Stimulated activated effector memory CD8-positive, alpha-beta T cell treated with anti-CD3 and anti-CD28 coated beads, Interleukin-12 subunit alpha, Interleukin-12 subunit beta, amount 100 ng/mL, for 72 hours (primary cell): ENCODE measurements around the gene HSPA12A.

ENCODE experiments used
- ATAC-seq: fragments of 150-1000 bp; cut with Tn5 transposase; 2 replicates; pipeline ENCODE4 v1.10.0; 2021
- DNase-seq, 2 donors: peaks; one replicate each; pipeline ENCODE4 v3.0.0; 2021 to 2022; ENCODE audit warnings: low spot score in 2 of 2
- H3K27ac Mint-ChIP-seq: one replicate; pipeline ENCODE4 v1.8.0; 2022; ENCODE audit warnings: mild to moderate bottlenecking, mixed read lengths
- H3K36me3 Mint-ChIP-seq: one replicate; pipeline ENCODE4 v1.8.0; 2022; ENCODE audit warnings: mild to moderate bottlenecking, mixed read lengths
- H3K4me1 Mint-ChIP-seq: one replicate; pipeline ENCODE4 v1.8.0; 2022; ENCODE audit warnings: mixed read lengths
- H3K4me3 Mint-ChIP-seq: one replicate; pipeline ENCODE4 v1.8.0; 2022; ENCODE audit warnings: mild to moderate bottlenecking, mixed read lengths
- H3K9me3 Mint-ChIP-seq: one replicate; pipeline ENCODE4 v1.8.0; 2022; ENCODE audit warnings: mixed read lengths

The HSPA12A gene

GRCh38 chr10:116634126-116634975 is 108.0 kb downstream of the HSPA12A start:
- DNase-seq (no peak), ATAC-seq (no peak)
- Mint-ChIP-seq H3K4me3 (no peak overlapping the region), H3K36me3 (no peaks in the 10 kb centered on the region), H3K4me1 (no peaks in the 10 kb centered on the region), H3K9me3 (no peaks in the 10 kb centered on the region), H3K27ac (no peak overlapping the region)

GRCh38 chr10:116633216-116633600 is 109.2 kb downstream of the HSPA12A start:
- no peak overlapping the region for H3K4me3 Mint-ChIP-seq
- H3K27ac Mint-ChIP-seq = no peak overlapping the region
- ATAC-seq (no peak), DNase-seq (no peak)
- H3K4me1 Mint-ChIP-seq = no peaks in the 10 kb centered on the region
- no peaks in the 10 kb centered on the region for H3K9me3 Mint-ChIP-seq
- no peaks in the 10 kb centered on the region for H3K36me3 Mint-ChIP-seq

- no peaks in the 10 kb centered on the region for H3K4me1 Mint-ChIP-seq
- H3K4me3 Mint-ChIP-seq = no peak overlapping the region
- no peak for DNase-seq
- H3K27ac Mint-ChIP-seq = no peak overlapping the region
- H3K9me3 Mint-ChIP-seq = no peaks in the 10 kb centered on the region
- H3K36me3 Mint-ChIP-seq = no peaks in the 10 kb centered on the region
- no peak for ATAC-seq
These were observed 109.7 kb downstream of the HSPA12A start for GRCh38 chr10:116632596-116633215.

DNA sequence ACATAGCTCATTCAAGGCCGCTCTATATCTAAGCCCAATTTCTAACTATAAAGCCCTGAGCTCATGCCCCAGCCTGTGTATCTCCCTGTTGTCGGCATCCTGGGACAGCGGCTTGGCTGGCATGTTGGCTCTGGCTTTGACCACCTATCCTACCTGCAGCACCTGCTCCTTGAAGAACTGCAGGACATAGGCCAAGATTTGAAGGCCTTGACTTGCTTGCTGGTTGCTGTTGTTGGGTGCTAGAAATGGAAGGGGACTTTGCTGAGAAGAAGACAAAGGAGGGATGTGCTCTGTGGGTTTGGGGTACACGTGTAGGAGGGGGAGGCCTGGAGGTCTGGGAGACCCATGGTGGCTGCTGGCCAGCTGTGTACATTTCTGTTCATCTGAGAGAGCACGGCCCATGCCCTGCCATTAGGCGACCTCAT is 110.5 kb downstream of the HSPA12A start:
- DNase-seq = no peak
- Mint-ChIP-seq H3K27ac (no peak overlapping the region), H3K4me1 (no peaks in the 10 kb centered on the region), H3K9me3 (no peaks in the 10 kb centered on the region), H3K4me3 (no peak overlapping the region), H3K36me3 (no peaks in the 10 kb centered on the region)
- ATAC-seq = no peak

- no peaks in the 10 kb centered on the region for H3K36me3 Mint-ChIP-seq
- no peaks in the 10 kb centered on the region for H3K4me1 Mint-ChIP-seq
- no peak overlapping the region for H3K4me3 Mint-ChIP-seq
- ATAC-seq (no peak), DNase-seq (no peak)
- H3K9me3 Mint-ChIP-seq = no peaks in the 10 kb centered on the region
- no peak overlapping the region for H3K27ac Mint-ChIP-seq
These were observed 112.3 kb downstream of the HSPA12A start for GRCh38 chr10:116630020-116630419.

DNA sequence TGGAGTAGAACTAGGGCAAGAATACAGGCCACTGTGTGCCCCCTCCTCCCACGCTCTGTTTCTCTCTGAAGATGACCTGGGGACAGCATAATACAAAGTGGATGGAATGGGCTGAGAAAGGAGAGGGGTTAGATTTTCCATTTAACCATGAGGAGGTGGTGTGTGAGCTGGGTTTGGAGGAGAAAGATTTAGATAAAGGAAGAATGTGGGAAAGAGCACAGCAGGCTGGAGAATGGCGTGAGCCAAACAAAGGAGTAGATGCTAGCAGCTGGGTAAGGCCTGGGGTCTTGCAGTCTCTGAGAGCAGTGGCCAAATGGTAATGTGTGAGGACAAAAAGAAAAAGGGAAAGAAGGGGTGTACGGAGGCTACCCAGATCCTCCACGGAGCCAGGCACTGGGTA is 113.0 kb downstream of the HSPA12A start:
- ATAC-seq (no peak), DNase-seq (no peak)
- H3K27ac Mint-ChIP-seq = no peak overlapping the region
- no peaks in the 10 kb centered on the region for H3K4me1 Mint-ChIP-seq
- H3K4me3 Mint-ChIP-seq = no peak overlapping the region
- H3K9me3 Mint-ChIP-seq = no peaks in the 10 kb centered on the region
- no peaks in the 10 kb centered on the region for H3K36me3 Mint-ChIP-seq

- H3K36me3 Mint-ChIP-seq = no peaks in the 10 kb centered on the region
- DNase-seq (no peak), ATAC-seq (no peak)
- no peaks in the 10 kb centered on the region for H3K4me1 Mint-ChIP-seq
- no peak overlapping the region for H3K4me3 Mint-ChIP-seq
- peaks cover 2% of the 10 kb centered on the region for H3K9me3 Mint-ChIP-seq
- H3K27ac Mint-ChIP-seq = no peak overlapping the region
These were observed 114.9 kb downstream of the HSPA12A start for GRCh38 chr10:116627386-116627933.

DNA sequence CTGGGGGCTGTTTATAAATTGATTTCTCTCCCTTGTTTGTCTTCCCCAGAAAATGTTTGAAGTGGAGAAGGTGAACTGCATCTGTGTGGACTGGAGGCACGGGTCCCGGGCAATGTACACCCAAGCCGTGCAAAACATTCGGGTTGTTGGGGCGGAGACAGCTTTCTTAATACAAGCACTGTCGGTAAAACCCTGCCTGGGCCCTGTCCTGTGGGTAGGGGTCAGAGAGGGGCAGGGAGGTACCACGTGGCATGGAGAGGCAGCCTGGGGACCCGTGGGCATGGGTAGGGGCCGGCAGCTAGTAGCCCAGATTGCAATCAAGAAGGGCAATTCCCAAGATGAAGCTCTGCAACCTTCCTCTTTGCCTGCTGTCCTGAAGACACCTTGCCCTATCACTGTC is 115.6 kb downstream of the HSPA12A start:
- H3K36me3 Mint-ChIP-seq = no peaks in the 10 kb centered on the region
- no peaks in the 10 kb centered on the region for H3K4me1 Mint-ChIP-seq
- DNase-seq (no peak), ATAC-seq (no peak)
- peaks cover 8% of the 10 kb centered on the region for H3K9me3 Mint-ChIP-seq
- H3K4me3 Mint-ChIP-seq = no peak overlapping the region
- no peak overlapping the region for H3K27ac Mint-ChIP-seq

DNA sequence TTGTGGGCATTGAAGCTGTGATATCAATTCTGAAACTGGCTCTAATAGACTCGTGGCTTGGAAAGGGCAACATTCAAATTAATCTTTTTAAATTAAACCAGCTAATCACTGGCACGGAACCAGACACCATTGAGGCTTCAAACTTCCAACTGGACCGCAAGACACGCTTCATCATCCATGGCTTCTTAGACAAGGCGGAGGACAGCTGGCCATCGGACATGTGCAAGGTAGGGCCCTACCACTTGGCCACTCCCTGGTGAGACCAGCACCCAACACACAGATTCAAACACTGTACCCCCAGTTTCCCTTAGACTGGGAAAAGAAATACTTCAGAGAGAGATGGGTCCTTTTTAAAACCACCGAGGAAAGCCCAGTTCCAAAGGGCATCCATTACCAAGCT is 116.5 kb downstream of the HSPA12A start:
- no peak overlapping the region for H3K4me3 Mint-ChIP-seq
- DNase-seq (no peak), ATAC-seq (no peak)
- no peak overlapping the region for H3K27ac Mint-ChIP-seq
- H3K36me3 Mint-ChIP-seq = no peaks in the 10 kb centered on the region
- H3K9me3 Mint-ChIP-seq = peaks cover 10% of the 10 kb centered on the region
- no peaks in the 10 kb centered on the region for H3K4me1 Mint-ChIP-seq

DNA sequence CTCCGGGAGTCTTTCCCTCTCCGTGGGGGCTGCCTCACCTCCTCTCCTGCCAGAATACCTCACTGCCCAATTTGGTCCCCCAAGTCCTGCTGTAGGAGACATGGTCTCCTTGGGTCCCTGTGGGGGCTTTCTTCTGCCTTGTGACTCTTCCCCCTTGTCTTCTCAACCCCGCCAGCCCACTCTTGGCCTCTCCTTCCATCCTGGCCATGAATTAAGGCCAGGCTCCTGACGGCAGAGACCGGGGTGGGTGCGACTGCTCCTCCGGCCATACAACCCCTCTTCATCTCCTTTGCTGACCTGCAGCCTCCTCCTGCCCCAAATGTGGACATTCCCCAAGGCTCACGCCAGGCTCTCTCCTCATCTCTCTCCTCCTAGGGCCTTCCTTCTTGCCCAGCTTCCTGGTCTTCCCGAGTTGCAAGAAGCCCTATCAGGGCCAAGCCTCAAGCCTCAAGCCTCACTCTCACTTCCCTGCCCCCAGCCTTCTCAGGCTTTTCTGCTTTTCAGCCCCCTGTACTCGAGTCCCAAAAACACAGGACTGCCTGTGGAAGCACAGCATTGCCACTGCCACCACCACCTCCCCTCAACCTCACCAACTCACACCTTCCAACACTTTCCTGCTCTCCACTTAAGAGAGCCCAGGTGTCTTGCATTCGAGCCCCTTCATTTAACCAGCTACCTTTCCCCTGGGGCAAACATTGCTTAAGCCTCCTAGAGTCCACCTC is 120.3 kb downstream of the HSPA12A start:
- Mint-ChIP-seq H3K9me3 (peaks cover 12% of the 10 kb centered on the region), H3K27ac (no peak overlapping the region), H3K4me3 (no peak overlapping the region), H3K36me3 (no peaks in the 10 kb centered on the region), H3K4me1 (no peaks in the 10 kb centered on the region)
- ATAC-seq (no peak), DNase-seq (no peak)

GRCh38 chr10:116621476-116621875 is 120.9 kb downstream of the HSPA12A start:
- Mint-ChIP-seq H3K9me3 (peaks cover 12% of the 10 kb centered on the region), H3K4me3 (no peak overlapping the region), H3K4me1 (no peaks in the 10 kb centered on the region), H3K36me3 (no peaks in the 10 kb centered on the region), H3K27ac (no peak overlapping the region)
- no peak for DNase-seq
- no peak for ATAC-seq
